Cardiac muscle cell (in vitro differentiated cells and primary cell): ENCODE measurements around the gene ZNF521. TPM values are rescaled to one million over a fixed set of nuclear protein-coding genes. Genes with fewer than 3 reads are reported as not detected.

Source experiments
- DNase-seq, 2 donors: peaks; one replicate each; pipeline versions ENCODE4 v3.0.0 to v3.0.0-alpha.2; 2010 to 2017; ENCODE audit warnings: low read depth in 1 of 2, low spot score in 1 of 2
- H3K27ac ChIP-seq: fragments of 200-600 bp; sonication (generic); 2 replicates; pipeline ENCODE4 v1.5.1; 2016
- H3K27me3 ChIP-seq: fragments of 200-600 bp; sonication (generic); 2 replicates; pipeline ENCODE4 v1.6.0; 2016; ENCODE audit warnings: control low read depth
- H3K36me3 ChIP-seq: fragments of 200-600 bp; sonication (generic); 2 replicates; pipeline ENCODE4 v1.5.1; 2016; ENCODE audit warnings: control low read depth
- H3K4me1 ChIP-seq: fragments of 200-600 bp; sonication (generic); 2 replicates; pipeline ENCODE4 v1.8.1; 2017; ENCODE audit warnings: low read depth, mild to moderate bottlenecking, mixed run types
- H3K4me3 ChIP-seq: fragments of 200-600 bp; sonication (generic); 2 replicates; pipeline ENCODE4 v1.5.1; 2016; ENCODE audit warnings: mild to moderate bottlenecking
- H3K9me3 ChIP-seq: fragments of 200-600 bp; sonication (generic); 2 replicates; pipeline ENCODE4 v1.5.1; 2017; ENCODE audit warnings: low read depth, mild to moderate bottlenecking, control low read depth
- CTCF ChIP-seq: IDR thresholded peaks from 2 replicates; pipeline ENCODE4 v1.5.1; 2012; ENCODE audit warnings: low read depth, mild to moderate bottlenecking, low read length
- polyA plus RNA-seq: library from polyadenylated mRNA; unstranded; fragments of >200 nt; fragmentation: Nextera tagmentation; extraction: Ambion mirVana; gene quantifications from 2 replicates; pipeline ENCODE4 v1.2.1, GENCODE V29; 2016
- total RNA-seq: library from RNA; depleted of rRNA; stranded (reverse); fragments of >200 nt; gene quantifications from 2 replicates; pipeline ENCODE4 v1.2.3, GENCODE V29; 2016

The ZNF521 gene
- total and polyA plus RNA-seq, 2 experiments from 2014 or later: 34.2 to 442 TPM

DNA sequence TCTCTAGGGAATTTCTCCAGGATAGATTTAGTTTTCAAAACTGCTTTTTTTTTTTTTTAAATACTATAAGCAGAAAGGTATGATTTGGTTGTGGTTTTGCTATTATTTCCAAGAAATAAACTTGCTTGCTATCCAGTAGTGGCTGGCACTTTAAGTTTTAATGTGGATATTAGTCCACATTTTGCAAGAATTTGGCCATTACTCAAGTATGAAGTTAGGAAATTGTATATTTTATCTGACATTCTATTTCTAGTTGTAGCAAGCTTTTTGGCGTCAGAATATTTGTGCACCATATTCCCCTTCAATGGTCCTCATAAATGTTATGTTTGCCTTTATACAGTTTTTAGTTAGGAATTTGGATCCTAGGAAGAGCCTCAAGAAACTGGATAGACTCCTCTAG, 226.3 kb downstream of the ZNF521 start:
- Histone ChIP-seq H3K9me3 (no peaks in the 10 kb centered on the region), H3K27me3 (no peaks in the 10 kb centered on the region), H3K36me3 (no peaks in the 10 kb centered on the region), H3K4me3 (no peak overlapping the region), H3K27ac (no peak overlapping the region), H3K4me1 (peaks cover 5% of the 10 kb centered on the region)
- DNase-seq: peak in 1 of 2 donors; percentile 61
- TF ChIP-seq CTCF: no peak

- DNase-seq: no peak
- peaks cover 5% of the 10 kb centered on the region for H3K4me1 ChIP-seq
- TF ChIP-seq CTCF: no peak
- no peak overlapping the region for H3K27ac ChIP-seq
- H3K36me3 ChIP-seq: no peaks in the 10 kb centered on the region
- H3K4me3 ChIP-seq: no peak overlapping the region
- H3K27me3 ChIP-seq: no peaks in the 10 kb centered on the region
- no peaks in the 10 kb centered on the region for H3K9me3 ChIP-seq
Observed at GRCh38 chr18:25123438-25124232, 228.3 kb downstream of the ZNF521 start.

DNA sequence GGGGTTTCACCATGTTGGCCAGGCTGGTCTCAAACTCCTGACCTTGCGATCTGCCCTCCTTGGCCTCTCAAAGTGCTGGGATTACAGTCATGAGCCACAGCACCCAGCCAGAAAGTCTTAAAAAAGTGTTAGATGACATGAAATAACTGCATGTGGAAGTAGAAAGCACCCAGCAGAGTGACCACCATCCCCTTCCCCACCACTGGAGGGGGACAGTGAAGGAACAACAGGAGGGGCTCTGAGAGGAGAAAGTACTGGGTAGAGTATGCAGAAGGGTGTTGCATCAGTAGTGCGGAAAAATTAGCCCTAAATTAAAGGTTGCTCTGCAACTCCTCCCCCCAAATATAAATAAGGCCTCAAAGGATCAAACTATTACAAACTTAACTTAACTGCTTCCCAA, 230.5 kb downstream of the ZNF521 start:
- H3K9me3 ChIP-seq: no peaks in the 10 kb centered on the region
- H3K4me1 ChIP-seq: peaks cover 5% of the 10 kb centered on the region
- H3K4me3 ChIP-seq: no peak overlapping the region
- TF ChIP-seq CTCF: no peak
- no peak overlapping the region for H3K27ac ChIP-seq
- no peak for DNase-seq
- H3K27me3 ChIP-seq: no peaks in the 10 kb centered on the region
- H3K36me3 ChIP-seq: no peaks in the 10 kb centered on the region

- H3K4me1 ChIP-seq: peaks cover 29% of the 10 kb centered on the region
- peak overlapping the region; percentile 70 for H3K27ac ChIP-seq
- DNase-seq: no peak
- no peaks in the 10 kb centered on the region for H3K9me3 ChIP-seq
- no peak for TF ChIP-seq CTCF
- H3K4me3 ChIP-seq: no peak overlapping the region
- H3K27me3 ChIP-seq: no peaks in the 10 kb centered on the region
- H3K36me3 ChIP-seq: no peaks in the 10 kb centered on the region
Observed at GRCh38 chr18:25113566-25113965, 238.4 kb downstream of the ZNF521 start.

DNA sequence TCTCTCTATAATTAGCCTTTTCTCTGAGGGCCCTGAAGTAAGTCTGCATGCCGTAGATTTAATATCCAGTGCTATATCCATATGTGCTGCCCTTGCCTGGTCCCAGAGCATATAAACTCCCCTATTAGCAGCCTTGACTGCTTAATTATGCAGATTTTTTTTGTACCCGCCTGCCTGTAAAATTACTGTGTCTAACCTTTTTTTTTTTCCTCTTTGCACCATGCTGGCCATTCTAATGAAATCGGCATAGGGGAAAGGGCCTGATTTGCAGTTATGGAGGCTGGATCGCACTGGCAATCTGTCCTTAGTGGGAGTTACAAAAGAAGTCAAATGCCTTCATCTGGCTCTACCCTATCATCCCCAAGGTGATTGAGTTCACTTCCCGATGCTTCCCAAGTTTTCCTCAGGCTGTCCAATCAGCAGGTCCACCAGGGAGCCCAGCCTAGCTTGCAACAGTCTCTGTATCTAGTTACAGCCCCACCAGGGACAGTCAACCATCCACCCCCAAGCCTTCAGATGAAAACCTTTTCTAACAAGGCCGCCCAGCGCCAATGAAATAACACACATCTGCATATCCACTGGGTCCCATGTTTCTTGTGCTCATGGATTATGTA, 239.0 kb downstream of the ZNF521 start:
- Histone ChIP-seq H3K4me3 (no peak overlapping the region), H3K36me3 (no peaks in the 10 kb centered on the region), H3K4me1 (peaks cover 29% of the 10 kb centered on the region), H3K27me3 (no peaks in the 10 kb centered on the region), H3K9me3 (no peaks in the 10 kb centered on the region), H3K27ac (peak overlapping the region; percentile 70)
- TF ChIP-seq CTCF: no peak
- peak in 1 of 2 donors; percentile 21 for DNase-seq
